Measurements from ENCODE around the gene EML4.

Gene EML4

GRCh38 chr2:42316910-42317309 is 147.8 kb downstream of the EML4 start:
- Histone ChIP-seq H4K20me1 (ENCODE audit: insufficient read depth, low read length) (no peaks in the 10 kb centered on the region), H3K4me1 (ENCODE audit: low read length) (no peaks in the 10 kb centered on the region), H3K36me3 (replicated peaks; ENCODE audit: insufficient read depth, low read length) (no peaks in the 10 kb centered on the region), H3K27me3 (replicated peaks; ENCODE audit: insufficient read depth, low read length) (no peaks in the 10 kb centered on the region), H3K4me2 (ENCODE audit: low read depth, low read length) (no peak overlapping the region), H3K9me3 (replicated peaks; ENCODE audit: insufficient read depth, low read length) (no peaks in the 10 kb centered on the region), H3K4me3 (ENCODE audit: low read length) (no peak overlapping the region), H2AFZ (ENCODE audit: low read length) (no peak overlapping the region), H3K79me2 (ENCODE audit: low read length) (no peaks in the 10 kb centered on the region), H3K9me2 (replicated peaks; ENCODE audit: insufficient read depth, low read length) (no peaks in the 10 kb centered on the region), H3F3A (ENCODE audit: insufficient read depth, low read length) (no peaks in the 10 kb centered on the region), H3K9ac (ENCODE audit: low read length) (no peak overlapping the region), H3K27ac (ENCODE audit: low read length) (no peak overlapping the region)
- no peak for DNase-seq
- TF ChIP-seq EZH2 (optimal IDR thresholded peaks at IDR 0.05; ENCODE audit: low read depth, low read length) (no peak), EZH2phosphoT487 (IDR thresholded peaks at IDR 0.05; ENCODE audit: low read length) (no peak)
- TF ChIP-seq, protein P1, sequence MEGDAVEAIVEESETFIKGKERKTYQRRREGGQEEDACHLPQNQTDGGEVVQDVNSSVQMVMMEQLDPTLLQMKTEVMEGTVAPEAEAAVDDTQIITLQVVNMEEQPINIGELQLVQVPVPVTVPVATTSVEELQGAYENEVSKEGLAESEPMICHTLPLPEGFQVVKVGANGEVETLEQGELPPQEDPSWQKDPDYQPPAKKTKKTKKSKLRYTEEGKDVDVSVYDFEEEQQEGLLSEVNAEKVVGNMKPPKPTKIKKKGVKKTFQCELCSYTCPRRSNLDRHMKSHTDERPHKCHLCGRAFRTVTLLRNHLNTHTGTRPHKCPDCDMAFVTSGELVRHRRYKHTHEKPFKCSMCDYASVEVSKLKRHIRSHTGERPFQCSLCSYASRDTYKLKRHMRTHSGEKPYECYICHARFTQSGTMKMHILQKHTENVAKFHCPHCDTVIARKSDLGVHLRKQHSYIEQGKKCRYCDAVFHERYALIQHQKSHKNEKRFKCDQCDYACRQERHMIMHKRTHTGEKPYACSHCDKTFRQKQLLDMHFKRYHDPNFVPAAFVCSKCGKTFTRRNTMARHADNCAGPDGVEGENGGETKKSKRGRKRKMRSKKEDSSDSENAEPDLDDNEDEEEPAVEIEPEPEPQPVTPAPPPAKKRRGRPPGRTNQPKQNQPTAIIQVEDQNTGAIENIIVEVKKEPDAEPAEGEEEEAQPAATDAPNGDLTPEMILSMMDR (IDR thresholded peaks at IDR 0.05; ENCODE audit: low read length): no peak

- no peaks in the 10 kb centered on the region for H4K20me1 ChIP-seq (ENCODE audit: insufficient read depth, low read length)
- no peak overlapping the region for H3K27ac ChIP-seq (ENCODE audit: low read length)
- H3K79me2 ChIP-seq (ENCODE audit: low read length): no peaks in the 10 kb centered on the region
- no peaks in the 10 kb centered on the region for H3F3A ChIP-seq (ENCODE audit: insufficient read depth, low read length)
- TF ChIP-seq EZH2phosphoT487 (IDR thresholded peaks at IDR 0.05; ENCODE audit: low read length) (no peak), EZH2 (optimal IDR thresholded peaks at IDR 0.05; ENCODE audit: low read depth, low read length) (no peak)
- TF ChIP-seq, protein P1 (IDR thresholded peaks at IDR 0.05; ENCODE audit: low read length): no peak
- H3K27me3 ChIP-seq (replicated peaks; ENCODE audit: insufficient read depth, low read length): no peaks in the 10 kb centered on the region
- no peak overlapping the region for H3K4me2 ChIP-seq (ENCODE audit: low read depth, low read length)
- H3K9me2 ChIP-seq (replicated peaks; ENCODE audit: insufficient read depth, low read length): no peaks in the 10 kb centered on the region
- DNase-seq: no peak
- H2AFZ ChIP-seq (ENCODE audit: low read length): no peak overlapping the region
- no peaks in the 10 kb centered on the region for H3K9me3 ChIP-seq (replicated peaks; ENCODE audit: insufficient read depth, low read length)
- H3K36me3 ChIP-seq (replicated peaks; ENCODE audit: insufficient read depth, low read length): no peaks in the 10 kb centered on the region
- no peaks in the 10 kb centered on the region for H3K4me1 ChIP-seq (ENCODE audit: low read length)
- H3K4me3 ChIP-seq (ENCODE audit: low read length): no peak overlapping the region
- H3K9ac ChIP-seq (ENCODE audit: low read length): no peak overlapping the region
Measured at GRCh38 chr2:42317486-42317885, 148.3 kb downstream of the EML4 start.

GRCh38 chr2:42317945-42318344 is 148.8 kb downstream of the EML4 start:
- Histone ChIP-seq H3K4me2 (ENCODE audit: low read depth, low read length) (no peak overlapping the region), H4K20me1 (ENCODE audit: insufficient read depth, low read length) (no peaks in the 10 kb centered on the region), H3K79me2 (ENCODE audit: low read length) (no peaks in the 10 kb centered on the region), H3K4me1 (ENCODE audit: low read length) (no peaks in the 10 kb centered on the region), H3K27me3 (replicated peaks; ENCODE audit: insufficient read depth, low read length) (no peaks in the 10 kb centered on the region), H3F3A (ENCODE audit: insufficient read depth, low read length) (no peaks in the 10 kb centered on the region), H3K9me3 (replicated peaks; ENCODE audit: insufficient read depth, low read length) (no peaks in the 10 kb centered on the region), H2AFZ (ENCODE audit: low read length) (no peak overlapping the region), H3K9me2 (replicated peaks; ENCODE audit: insufficient read depth, low read length) (no peaks in the 10 kb centered on the region), H3K36me3 (replicated peaks; ENCODE audit: insufficient read depth, low read length) (no peaks in the 10 kb centered on the region), H3K27ac (ENCODE audit: low read length) (no peak overlapping the region), H3K4me3 (ENCODE audit: low read length) (no peak overlapping the region), H3K9ac (ENCODE audit: low read length) (no peak overlapping the region)
- TF ChIP-seq EZH2phosphoT487 (IDR thresholded peaks at IDR 0.05; ENCODE audit: low read length) (no peak), EZH2 (optimal IDR thresholded peaks at IDR 0.05; ENCODE audit: low read depth, low read length) (no peak)
- TF ChIP-seq, protein P1 (IDR thresholded peaks at IDR 0.05; ENCODE audit: low read length): no peak
- DNase-seq: no peak

All from MM.1S (cell line).